ENCODE results near the gene PPARA.
"Not testable (repeated sequence)": the region's sequence is repeated elsewhere in the genome, so short reads cannot be mapped to it uniquely, and the experiment has no call there.

The PPARA gene

DNA sequence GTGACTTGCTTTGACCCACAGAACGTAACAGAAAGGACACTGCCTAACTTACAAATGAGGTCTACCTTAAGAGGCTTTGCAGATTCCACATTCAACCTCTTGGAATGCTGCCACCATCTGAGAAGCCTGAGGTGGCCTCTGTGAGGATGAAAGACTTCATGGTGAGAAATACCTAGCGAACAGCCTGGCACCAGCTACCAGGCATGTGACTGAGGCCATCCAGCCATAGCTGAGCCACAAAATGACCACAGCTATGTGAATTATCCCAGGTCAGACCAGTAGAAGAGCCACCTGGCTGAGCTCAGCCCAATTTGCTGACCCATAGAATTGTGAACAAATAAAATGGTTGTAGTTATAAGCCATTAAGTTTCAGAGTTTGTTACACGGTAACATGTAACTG, 37.5 kb downstream of the PPARA start:
- DNase-seq = peak; percentile 59
- in situ Hi-C loops (cut with HindIII; ENCODE audit: low pct_ligation_motif_present, low pct_unique_long_range_greater_than_20kb, low sequenced_read_pairs) = no loop called here

DNA sequence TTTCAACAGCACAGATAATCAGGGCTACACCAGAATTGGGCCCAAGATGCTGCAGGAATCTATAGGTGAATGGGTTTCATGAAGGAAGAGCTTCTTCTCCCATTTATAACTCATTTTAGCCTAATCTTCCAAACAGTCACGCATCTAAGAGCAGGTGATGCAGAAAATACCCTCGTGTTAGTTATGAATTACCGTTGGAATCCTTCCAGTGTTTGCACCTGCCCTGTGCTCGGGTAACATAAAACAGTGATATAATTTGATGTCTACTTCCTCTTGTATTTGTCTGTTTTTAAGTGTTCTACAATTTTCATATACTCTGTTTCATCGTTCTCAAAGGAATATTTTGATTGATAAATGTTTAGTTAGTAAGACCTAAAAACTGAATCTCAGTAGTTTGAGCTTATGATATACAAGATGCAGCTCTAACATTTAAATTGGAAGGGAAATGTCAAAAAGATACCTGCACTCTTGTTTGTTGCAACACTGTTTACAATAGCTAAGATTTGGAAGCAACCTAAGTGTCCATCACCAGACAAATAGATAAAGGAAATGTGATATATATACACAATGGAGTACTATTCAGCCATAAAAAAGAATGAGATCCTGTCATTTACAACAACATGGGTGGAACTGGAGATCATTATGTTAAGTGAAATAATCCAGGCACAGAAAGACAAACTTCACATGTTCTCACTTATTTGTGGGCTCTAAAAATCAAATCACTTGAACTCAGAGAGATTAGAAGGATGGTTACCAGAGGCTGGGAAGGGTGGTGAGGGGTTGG, 42.1 kb downstream of the PPARA start:
- in situ Hi-C loops (cut with HindIII; ENCODE audit: low pct_ligation_motif_present, low pct_unique_long_range_greater_than_20kb, low sequenced_read_pairs) = no loop called here
- DNase-seq = no peak

DNA sequence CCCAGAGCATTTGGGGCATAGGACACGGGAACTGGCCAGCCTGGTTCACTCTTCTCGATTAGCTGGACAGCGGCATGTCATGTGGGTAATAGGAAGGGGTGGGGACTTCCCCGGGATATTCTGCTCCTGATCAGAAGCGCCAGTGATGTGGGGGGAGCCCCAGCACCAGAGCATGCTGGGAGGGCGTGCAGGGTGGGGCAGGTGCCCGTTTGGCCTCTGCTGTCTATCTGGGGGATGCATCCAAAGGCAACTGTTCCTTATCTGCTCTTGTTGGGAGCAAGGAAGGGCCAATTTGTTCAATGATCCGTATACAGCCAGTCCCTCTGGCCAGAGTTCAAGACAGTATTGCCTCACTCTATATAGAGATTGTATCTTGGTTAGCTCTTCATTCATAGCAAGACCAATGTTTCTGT, 43.6 kb downstream of the PPARA start:
- DNase-seq = no peak
- in situ Hi-C loops (cut with HindIII; ENCODE audit: low pct_ligation_motif_present, low pct_unique_long_range_greater_than_20kb, low sequenced_read_pairs) = no loop called here

DNA sequence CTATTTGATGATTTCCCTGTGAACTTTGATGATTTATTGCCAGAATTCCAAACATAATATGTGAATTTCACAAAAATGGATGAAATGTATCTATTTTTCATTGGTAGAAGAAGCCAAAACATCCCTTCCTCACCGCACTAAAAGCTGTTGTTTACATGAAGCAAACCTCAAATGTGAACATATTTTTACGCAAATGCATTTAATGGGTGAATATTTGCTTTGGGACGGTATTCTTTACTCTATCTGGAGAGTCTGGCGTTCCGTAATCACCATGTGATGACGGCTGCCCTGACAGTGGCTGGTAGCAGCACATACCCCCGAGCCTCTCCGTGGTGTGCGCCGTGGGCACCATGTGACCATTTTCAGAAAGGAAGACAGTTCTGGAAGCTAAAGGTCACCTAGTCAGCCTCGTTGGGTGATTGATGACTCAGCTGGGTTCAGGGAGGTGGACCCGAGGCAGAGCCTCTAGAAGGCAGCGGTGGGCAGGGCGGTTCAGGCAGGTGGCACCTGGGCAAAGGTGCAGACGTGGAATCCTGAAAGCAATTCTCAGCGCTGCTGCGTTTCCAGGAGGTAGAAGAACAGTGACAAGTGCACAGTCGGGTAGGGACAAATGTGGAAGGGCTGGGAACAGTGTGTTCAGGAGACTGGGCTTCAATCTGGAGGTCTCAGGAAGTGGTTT, 45.3 kb downstream of the PPARA start:
- DNase-seq = no peak
- in situ Hi-C loops (cut with HindIII; ENCODE audit: low pct_ligation_motif_present, low pct_unique_long_range_greater_than_20kb, low sequenced_read_pairs) = no loop called here

DNA sequence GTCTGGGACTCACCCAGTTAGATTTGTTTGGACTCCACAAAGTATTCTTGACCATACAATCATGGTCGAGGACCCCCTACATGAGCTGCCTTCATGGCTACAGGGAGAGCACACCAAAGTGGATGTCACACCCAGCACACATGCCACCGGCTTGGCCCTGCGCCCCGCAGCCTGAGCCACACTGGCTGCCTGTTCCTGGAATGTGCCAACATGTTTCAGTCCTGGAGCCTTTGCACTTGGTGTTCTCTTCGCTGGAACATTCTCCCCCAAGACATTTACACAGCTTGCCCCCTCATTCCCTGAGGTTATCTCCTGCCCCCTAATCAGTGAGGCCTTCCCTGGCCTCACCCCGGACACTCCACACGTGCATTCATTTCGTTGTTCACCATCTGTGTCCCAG, 46.0 kb downstream of the PPARA start:
- DNase-seq = no peak
- in situ Hi-C loops (cut with HindIII; ENCODE audit: low pct_ligation_motif_present, low pct_unique_long_range_greater_than_20kb, low sequenced_read_pairs) = no loop called here

DNA sequence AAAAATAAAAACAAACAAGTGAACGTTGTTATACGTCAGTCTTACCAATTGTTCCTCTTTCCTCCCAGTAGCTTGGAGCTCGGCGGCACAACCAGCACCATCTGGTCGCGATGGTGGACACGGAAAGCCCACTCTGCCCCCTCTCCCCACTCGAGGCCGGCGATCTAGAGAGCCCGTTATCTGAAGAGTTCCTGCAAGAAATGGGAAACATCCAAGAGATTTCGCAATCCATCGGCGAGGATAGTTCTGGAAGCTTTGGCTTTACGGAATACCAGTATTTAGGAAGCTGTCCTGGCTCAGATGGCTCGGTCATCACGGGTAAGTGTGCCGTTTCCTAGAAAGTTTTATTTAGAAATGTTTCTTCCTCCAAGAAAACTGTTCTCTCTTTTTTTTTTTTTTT, 47.9 kb downstream of the PPARA start:
- in situ Hi-C loops (cut with HindIII; ENCODE audit: low pct_ligation_motif_present, low pct_unique_long_range_greater_than_20kb, low sequenced_read_pairs) = no loop called here
- no peak for DNase-seq

DNA sequence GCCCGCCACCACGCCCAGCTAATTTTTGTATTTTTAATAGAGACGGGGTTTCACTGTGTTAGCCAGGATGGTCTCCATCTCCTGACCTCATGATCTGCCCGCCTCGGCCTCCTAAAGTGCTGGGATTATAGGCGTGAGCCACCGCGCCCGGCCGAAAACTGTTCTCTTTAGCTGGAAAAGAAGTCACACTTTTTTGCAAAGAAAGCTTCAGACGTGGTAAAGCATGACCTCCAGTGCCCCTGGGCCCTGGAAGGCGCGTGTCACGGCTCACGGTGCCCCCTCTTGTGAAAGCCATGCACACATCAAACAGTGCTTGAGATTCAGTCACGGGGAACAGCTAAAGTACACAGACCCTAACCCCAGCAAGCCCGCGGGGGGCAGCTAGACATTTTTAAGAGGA, 48.5 kb downstream of the PPARA start:
- in situ Hi-C loops (cut with HindIII; ENCODE audit: low pct_ligation_motif_present, low pct_unique_long_range_greater_than_20kb, low sequenced_read_pairs); DNase-seq: not testable (repeated sequence)

DNA sequence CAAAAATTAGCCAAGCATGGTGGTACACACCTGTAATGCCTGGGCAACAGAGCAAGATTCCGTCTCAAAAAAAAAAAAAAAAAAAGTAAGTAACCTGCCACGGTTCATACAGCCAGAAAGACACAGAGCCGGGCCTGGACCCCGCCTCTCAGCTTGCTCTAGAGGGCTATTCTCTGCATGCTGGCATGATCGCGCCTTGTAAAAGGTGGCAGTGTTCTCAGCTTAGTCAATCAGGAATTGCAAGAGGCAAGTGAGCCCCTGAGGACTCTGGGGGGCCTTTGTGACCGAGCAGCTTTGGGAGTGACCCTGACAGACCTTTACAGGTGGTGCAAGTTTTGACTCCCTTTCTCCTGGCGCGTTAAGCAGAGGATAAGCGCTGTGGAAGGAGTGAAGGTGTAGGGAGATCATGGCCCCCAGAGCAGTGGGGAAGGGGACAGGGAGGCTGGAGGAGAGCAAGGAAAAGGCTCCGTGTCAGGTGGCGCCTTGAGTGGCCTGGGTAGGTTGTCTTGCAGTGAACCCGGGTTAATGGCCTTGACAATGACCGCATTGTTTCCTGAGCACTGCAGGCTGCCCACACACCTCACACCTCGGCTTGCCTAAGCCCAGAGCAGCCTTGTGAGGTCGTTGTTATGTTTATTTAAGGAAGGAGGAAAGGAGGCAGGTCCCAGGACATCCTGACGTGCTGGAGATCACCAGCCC, 50.9 kb downstream of the PPARA start:
- no peak for DNase-seq
- in situ Hi-C loops (cut with HindIII; ENCODE audit: low pct_ligation_motif_present, low pct_unique_long_range_greater_than_20kb, low sequenced_read_pairs) = no loop called here

DNA sequence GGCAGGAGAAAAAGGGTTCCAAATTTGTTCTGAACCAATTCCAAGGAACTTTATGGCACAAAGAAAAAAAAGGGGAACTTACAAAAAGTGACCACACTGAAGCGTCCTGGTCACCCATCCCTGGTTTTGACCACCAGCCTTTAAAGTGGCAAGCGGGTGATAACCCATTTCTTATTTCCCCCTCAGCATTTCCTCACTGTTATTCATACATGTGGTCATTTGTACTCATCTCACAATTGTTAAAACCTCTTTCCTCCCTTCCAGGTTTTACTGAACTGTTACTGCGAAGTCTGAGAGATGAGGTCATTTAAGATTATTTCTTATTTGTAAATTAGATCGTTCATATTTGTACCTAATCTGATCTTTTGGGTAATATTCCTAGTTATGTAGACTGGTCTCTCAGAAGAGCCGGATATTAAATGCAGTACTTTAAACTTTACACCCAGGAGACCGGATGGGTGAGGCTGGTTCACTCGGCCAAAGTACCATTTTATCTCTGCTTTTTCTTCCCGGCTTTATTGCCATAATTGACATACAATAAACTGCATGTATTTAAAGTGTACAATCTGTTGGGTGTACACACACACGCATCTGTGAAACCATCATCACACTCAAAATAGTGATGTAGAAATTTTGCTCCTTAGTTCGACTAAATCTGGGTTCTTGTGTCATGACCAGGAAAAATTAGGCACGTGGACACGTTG, 52.7 kb downstream of the PPARA start:
- no peak for DNase-seq
- in situ Hi-C loops (cut with HindIII; ENCODE audit: low pct_ligation_motif_present, low pct_unique_long_range_greater_than_20kb, low sequenced_read_pairs) = no loop called here

DNA sequence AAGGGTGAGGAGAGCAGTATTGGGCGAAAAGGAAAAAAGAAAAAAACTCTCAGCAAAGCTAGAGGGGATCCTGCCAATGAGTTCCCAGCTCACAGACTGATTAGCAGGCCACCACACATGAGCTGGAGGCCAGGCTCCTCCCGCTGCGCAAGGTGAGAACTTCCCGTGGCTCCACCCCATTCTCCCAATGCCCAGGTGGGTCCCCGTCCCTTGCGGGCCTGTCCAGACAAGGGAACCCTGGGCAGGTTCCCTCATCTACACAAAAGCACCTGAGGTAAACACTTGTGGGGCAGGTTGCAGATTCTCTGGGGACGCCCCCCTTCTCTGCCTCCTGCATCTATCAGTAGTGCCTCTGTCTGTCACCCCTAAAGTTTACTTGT, 53.3 kb downstream of the PPARA start:
- in situ Hi-C loops (cut with HindIII; ENCODE audit: low pct_ligation_motif_present, low pct_unique_long_range_greater_than_20kb, low sequenced_read_pairs) = no loop called here

DNA sequence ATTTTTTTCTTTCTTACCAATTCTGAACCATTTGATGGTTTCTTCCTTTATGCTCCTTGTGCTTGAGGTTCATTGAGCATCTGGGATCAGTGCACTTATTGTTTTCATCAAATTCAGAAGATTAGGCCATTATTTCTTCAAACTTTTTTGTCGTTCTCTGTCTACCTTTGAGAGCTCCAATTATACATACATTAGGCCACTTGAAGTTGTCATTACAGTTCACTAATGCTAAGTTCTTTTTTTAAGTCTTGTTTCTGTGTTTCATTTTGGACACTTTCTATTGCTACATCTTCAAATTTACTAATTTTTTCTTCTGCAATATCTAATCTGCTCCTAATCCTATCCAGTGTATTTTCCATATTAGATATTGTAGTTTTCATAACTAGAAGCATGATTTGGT, 58.9 kb downstream of the PPARA start:
- in situ Hi-C loops (cut with HindIII; ENCODE audit: low pct_ligation_motif_present, low pct_unique_long_range_greater_than_20kb, low sequenced_read_pairs) = no loop called here
- no peak for DNase-seq

More for the DNA sequence above, 53.3 kb downstream of the PPARA start:
- no peak for DNase-seq

DNA sequence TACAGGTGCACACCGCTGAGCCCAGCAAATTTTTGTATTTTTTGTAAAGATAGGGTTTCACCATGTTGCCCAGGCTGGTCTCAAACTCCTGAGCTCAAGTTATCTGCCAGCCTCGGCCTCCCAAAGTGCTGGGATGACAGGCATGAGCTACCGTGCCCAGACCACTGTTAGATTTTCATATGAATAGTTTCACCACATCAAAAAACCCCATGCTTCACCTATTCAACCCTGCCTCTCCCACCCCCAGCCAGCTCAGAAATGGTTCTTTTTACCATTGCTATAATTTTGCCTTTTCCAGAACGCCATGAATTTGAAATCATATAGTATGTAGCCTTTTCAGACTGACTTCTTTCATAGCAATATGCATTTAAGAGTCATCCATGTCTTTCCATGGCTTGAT, 61.9 kb downstream of the PPARA start:
- DNase-seq = no peak
- in situ Hi-C loops (cut with HindIII; ENCODE audit: low pct_ligation_motif_present, low pct_unique_long_range_greater_than_20kb, low sequenced_read_pairs) = no loop called here

DNA sequence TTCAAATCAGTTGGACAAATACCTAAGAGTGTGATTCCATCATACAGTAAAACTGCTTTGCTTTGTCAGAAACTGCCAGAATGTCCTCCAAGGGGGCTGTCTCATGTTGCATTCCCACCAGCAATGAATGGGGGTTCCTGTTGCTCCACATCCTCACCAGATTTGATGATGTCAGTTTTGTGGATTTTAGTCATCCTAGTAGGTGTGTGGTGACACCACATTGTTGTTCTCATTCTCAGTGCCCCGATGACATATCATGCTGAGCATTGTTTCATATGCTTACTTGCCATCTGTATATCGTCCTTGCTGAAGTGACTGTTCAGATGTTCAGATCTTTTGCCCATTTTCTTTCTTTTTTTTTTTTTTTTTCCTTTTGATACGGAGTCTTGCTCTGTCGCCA, 62.7 kb downstream of the PPARA start:
- in situ Hi-C loops (cut with HindIII; ENCODE audit: low pct_ligation_motif_present, low pct_unique_long_range_greater_than_20kb, low sequenced_read_pairs) = no loop called here
- no peak for DNase-seq

DNA sequence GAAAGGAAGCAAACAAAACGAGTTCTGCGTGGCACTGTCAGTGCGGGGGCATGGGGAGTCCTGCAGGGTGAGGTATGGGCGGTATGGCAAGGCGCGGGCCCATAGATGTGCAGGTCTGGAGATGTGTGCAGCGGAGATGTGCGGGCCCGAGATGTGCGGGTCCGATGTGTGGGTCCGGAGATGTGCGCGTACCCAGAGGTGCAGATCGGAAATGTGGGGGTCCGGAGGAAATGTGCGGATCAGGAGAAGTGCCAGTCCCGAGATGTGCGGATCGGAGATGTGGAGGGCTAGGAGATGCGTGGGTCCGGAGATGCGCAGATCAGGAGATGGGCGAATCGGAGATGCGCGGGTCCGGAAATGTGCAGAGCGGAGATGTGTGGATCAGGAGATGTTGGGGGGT, 63.8 kb downstream of the PPARA start:
- in situ Hi-C loops (cut with HindIII; ENCODE audit: low pct_ligation_motif_present, low pct_unique_long_range_greater_than_20kb, low sequenced_read_pairs) = no loop called here
- no peak for DNase-seq

DNA sequence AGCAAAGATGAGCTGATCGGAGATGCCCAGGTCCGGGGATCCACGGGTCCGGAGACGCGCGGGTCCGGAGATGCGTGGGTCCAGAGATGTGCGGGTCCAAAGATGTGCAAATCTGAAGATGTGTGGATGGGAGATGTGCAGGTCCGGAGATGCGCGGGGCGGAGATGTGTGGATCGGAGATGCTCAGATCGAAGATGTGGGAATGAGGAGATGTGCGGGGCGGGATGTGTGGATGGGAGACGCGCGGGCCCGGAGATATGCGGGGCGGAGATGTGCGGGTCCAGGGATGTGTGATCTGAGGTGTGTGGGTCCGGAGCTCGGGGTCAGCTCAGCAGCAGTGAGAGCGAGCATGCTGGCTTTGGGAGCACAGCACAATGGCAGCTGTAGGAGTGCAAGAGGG, 64.3 kb downstream of the PPARA start:
- in situ Hi-C loops (cut with HindIII; ENCODE audit: low pct_ligation_motif_present, low pct_unique_long_range_greater_than_20kb, low sequenced_read_pairs) = no loop called here
- no peak for DNase-seq

DNA sequence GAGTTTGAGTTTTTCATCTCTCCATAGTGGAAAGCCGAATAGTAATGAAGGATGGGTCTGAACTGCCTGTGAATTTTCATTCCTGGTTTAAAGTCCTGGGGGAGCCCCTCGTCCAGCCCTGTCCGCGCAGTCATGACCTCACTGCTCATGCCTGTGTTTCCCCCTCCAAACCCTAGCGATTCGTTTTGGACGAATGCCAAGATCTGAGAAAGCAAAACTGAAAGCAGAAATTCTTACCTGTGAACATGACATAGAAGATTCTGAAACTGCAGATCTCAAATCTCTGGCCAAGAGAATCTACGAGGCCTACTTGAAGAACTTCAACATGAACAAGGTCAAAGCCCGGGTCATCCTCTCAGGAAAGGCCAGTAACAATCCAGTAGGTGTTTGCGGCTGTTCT, 69.3 kb downstream of the PPARA start:
- in situ Hi-C loops (cut with HindIII; ENCODE audit: low pct_ligation_motif_present, low pct_unique_long_range_greater_than_20kb, low sequenced_read_pairs) = no loop called here
- DNase-seq = no peak

DNA sequence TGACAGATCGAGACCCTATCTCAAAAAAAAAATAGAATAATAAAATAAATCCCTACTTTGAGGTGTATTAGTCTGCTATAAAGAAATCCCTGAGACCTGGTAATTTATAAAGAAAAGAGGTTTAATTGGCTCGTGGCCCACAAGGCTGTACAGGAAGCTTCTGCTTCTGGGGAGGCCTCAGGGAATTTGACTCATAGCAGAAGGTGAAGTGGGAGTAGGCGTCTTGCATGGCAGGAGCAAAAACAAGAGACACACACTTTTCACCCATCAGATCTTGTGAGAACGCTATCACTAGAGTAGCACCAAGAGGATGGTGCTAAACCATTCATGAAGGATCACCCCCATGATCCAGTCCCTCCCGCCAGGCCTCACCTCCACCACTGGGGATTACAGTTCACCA, 70.6 kb downstream of the PPARA start:
- in situ Hi-C loops (cut with HindIII; ENCODE audit: low pct_ligation_motif_present, low pct_unique_long_range_greater_than_20kb, low sequenced_read_pairs) = no loop called here
- DNase-seq = no peak

DNA sequence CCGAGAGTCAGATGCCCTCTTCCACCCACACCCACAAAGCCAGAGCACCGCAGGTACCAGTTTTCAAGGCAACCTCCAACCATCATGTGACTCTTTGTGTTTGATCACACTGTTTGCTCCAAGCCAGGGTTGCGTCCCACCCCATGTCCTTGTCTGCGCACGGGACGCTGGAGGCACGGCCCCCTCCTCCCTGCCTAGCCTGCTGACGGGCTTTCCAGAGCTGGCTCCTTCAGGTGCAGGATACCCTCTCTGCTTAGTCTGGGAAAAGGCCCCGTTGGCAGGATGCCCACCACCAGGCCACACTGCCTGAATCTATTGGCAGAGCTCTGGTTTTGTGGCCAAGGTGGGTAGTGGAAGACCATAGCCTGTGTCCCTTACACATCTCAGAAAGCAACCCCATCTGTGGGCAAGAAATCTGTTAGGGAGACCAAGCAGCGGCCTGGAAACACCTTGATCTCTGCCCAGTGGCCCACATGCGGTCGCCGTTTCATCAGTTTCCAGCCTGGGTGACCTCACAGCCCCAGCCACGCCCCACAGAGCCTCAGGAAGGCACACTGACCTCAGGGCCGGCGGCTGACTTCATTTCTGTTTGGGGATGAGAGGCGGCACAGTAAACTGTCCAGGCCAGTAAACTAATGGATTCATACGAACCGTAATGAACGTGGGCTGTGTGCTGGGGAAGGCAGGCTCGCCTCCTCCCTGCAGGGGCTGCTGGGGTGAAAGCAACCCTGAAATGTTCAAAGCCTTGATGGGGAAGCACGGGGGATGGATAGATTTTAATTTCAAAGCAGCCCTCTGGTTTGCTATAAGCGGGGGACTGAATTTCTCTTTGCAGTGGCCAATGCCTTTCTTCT, 73.9 kb downstream of the PPARA start:
- in situ Hi-C loops (cut with HindIII; ENCODE audit: low pct_ligation_motif_present, low pct_unique_long_range_greater_than_20kb, low sequenced_read_pairs) = no loop called here
- DNase-seq = no peak
